Measurements from ENCODE around the gene RBM23.
"Not testable (repeated sequence)": the region's sequence is repeated elsewhere in the genome, so short reads cannot be mapped to it uniquely, and the experiment has no call there.

The RBM23 gene

GRCh38 chr14:22915886-22916521, 2.9 kb downstream of the RBM23 start:
- DNase-seq = peak; percentile 13

- not testable (repeated sequence) for DNase-seq
Measured at GRCh38 chr14:22914836-22915235, 4.1 kb downstream of the RBM23 start.

- no peak for DNase-seq
Measured at GRCh38 chr14:22910916-22911315, 8.0 kb downstream of the RBM23 start.

- peak; percentile 19 for DNase-seq
Measured at GRCh38 chr14:22908601-22909000, 10.3 kb downstream of the RBM23 start.

- DNase-seq = no peak
Measured at GRCh38 chr14:22907429-22907828, 11.5 kb downstream of the RBM23 start.

- DNase-seq = no peak
Measured at GRCh38 chr14:22906073-22906472, 12.9 kb downstream of the RBM23 start.

GRCh38 chr14:22905627-22906026, 13.3 kb downstream of the RBM23 start:
- no peak for DNase-seq

GRCh38 chr14:22903742-22904087, 15.2 kb downstream of the RBM23 start:
- no peak for DNase-seq

GRCh38 chr14:22901799-22902198, 17.1 kb downstream of the RBM23 start:
- DNase-seq = no peak

GRCh38 chr14:22900081-22900799, 18.7 kb downstream of the RBM23 start:
- DNase-seq = no peak

- DNase-seq = no peak
Measured at GRCh38 chr14:22898302-22899090, 20.5 kb downstream of the RBM23 start.

- DNase-seq = no peak
Measured at GRCh38 chr14:22897357-22897756, 21.6 kb downstream of the RBM23 start.

- DNase-seq = no peak
Measured at GRCh38 chr14:22896760-22897159, 22.2 kb downstream of the RBM23 start.

GRCh38 chr14:22896356-22896755, 22.6 kb downstream of the RBM23 start:
- no peak for DNase-seq

GRCh38 chr14:22895402-22895801, 23.5 kb downstream of the RBM23 start:
- no peak for DNase-seq

GRCh38 chr14:22893706-22894105, 25.2 kb downstream of the RBM23 start:
- no peak for DNase-seq

GRCh38 chr14:22892488-22892887, 26.5 kb downstream of the RBM23 start:
- DNase-seq = no peak

GRCh38 chr14:22890416-22890815, 28.5 kb downstream of the RBM23 start:
- no peak for DNase-seq

- no peak for DNase-seq
Measured at GRCh38 chr14:22888662-22889061, 30.3 kb downstream of the RBM23 start.

- no peak for DNase-seq
Measured at GRCh38 chr14:22887990-22888378, 31.0 kb downstream of the RBM23 start.

GRCh38 chr14:22887260-22887989, 31.5 kb downstream of the RBM23 start:
- DNase-seq = no peak

GRCh38 chr14:22886500-22887259, 32.3 kb downstream of the RBM23 start:
- DNase-seq = peak; percentile 59

GRCh38 chr14:22885975-22886374, 33.0 kb downstream of the RBM23 start:
- DNase-seq = no peak
